DOHH2 (cell line): Measurements from ENCODE around the gene DLK1.

Experiments used
- EZH2phosphoT487 ChIP-seq: fragments of 200-600 bp; sonication (generic); IDR thresholded peaks from 2 replicates; pipeline ENCODE4 v1.6.1; 2017; ENCODE audit warnings: borderline replicate concordance, mild to moderate bottlenecking, antibody characterized with exemption, low read length, moderate library complexity, mixed read lengths
- TF ChIP-seq, protein P1 (sequence below): fragments of 200-600 bp; sonication (generic); IDR thresholded peaks from one replicate; pipeline ENCODE4 v1.5.1; 2014; ENCODE audit warnings: antibody characterized with exemption, mild to moderate bottlenecking, low read depth, low read length; ENCODE audit not compliant: poor library complexity, severe bottlenecking

- TF ChIP-seq, protein P1, sequence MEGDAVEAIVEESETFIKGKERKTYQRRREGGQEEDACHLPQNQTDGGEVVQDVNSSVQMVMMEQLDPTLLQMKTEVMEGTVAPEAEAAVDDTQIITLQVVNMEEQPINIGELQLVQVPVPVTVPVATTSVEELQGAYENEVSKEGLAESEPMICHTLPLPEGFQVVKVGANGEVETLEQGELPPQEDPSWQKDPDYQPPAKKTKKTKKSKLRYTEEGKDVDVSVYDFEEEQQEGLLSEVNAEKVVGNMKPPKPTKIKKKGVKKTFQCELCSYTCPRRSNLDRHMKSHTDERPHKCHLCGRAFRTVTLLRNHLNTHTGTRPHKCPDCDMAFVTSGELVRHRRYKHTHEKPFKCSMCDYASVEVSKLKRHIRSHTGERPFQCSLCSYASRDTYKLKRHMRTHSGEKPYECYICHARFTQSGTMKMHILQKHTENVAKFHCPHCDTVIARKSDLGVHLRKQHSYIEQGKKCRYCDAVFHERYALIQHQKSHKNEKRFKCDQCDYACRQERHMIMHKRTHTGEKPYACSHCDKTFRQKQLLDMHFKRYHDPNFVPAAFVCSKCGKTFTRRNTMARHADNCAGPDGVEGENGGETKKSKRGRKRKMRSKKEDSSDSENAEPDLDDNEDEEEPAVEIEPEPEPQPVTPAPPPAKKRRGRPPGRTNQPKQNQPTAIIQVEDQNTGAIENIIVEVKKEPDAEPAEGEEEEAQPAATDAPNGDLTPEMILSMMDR, result no peak
- no peak for TF ChIP-seq EZH2phosphoT487
These were observed 31.9 kb upstream of the DLK1 start for GRCh38 chr14:100694579-100695422.
